HG02642 (cell line): ENCODE measurements around the gene OR2L13.
"Not testable (repeated sequence)": the region's sequence is repeated elsewhere in the genome, so short reads cannot be mapped to it uniquely, and the experiment has no call there.

Source experiments
- ATAC-seq: cut with Tn5 transposase; IDR thresholded peaks from one replicate; pipeline ENCODE4 v1.9.1; 2021; ENCODE audit warnings: mild to moderate bottlenecking; ENCODE audit not compliant: unreplicated experiment, poor library complexity

The OR2L13 gene, protein sequence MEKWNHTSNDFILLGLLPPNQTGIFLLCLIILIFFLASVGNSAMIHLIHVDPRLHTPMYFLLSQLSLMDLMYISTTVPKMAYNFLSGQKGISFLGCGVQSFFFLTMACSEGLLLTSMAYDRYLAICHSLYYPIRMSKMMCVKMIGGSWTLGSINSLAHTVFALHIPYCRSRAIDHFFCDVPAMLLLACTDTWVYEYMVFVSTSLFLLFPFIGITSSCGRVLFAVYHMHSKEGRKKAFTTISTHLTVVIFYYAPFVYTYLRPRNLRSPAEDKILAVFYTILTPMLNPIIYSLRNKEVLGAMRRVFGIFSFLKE

DNA sequence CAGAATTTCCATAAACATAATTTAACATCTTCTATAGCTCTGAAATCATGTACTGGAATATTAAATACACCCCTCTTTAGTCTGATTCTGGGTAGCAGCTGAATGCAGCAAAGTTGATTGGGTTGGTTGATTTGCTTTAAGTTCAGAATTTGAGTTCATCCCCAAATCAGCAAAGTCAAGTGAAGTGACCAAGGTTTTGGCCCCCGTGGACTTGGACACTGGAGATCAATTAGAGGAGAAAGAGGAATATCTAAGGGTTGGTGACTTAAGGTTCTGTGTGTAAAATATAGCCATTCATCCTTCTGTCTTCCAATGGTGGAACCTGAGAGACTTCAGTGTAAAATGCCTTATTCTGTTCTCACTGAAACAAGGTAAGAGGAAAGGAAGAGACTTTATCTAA, at the start of gene OR2L13:
TSS of gene OR2L13 (plus strand) at position 301 of the 400 bp plus-strand sequence. CDS start 4,192 bp downstream, outside the sequence.
- ATAC-seq, result no peak

DNA sequence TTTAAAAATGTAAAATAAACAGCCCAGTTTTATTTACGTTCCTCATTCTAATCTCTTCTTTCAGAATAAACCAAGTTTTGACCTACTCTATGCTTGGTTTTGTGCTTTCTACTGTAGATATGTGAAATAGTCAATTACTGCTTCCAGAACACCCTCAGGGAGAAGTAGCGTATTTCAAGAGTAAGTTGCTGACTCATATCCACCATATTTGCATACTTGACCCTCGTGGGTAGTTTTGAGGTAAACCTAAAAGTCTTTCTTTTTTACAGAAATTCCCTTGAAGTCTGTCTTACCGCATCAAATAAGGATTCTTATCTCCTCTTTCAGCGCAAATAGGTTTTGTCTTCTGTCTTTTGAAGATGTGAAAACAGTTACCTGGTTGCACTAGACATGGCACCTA, 49.8 kb upstream of the OR2L13 start:
- ATAC-seq, result no peak

DNA sequence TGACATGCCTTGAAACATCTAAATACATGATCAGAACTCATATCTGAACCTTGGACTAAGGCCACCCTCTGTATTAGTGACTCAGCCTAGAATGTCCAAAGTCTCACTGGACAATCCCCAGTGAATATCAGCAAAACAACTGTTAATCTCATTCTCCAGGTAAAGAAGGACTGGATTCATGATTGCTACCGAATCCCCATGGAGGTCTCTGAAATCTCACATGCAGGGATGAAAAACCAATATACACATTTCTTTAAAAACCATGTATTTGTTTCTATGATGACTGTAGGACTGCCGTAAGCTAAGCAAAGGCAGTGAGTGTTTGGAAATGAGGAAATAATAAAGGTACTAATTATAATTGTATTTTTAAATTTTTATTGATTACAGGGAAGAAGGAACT, 48.4 kb upstream of the OR2L13 start, which contains the start of gene OR2L3:
TSS of gene OR2L3 (plus strand) at position 301 of the 400 bp plus-strand sequence. CDS start 13,846 bp downstream, outside the sequence.
- no peak for ATAC-seq

DNA sequence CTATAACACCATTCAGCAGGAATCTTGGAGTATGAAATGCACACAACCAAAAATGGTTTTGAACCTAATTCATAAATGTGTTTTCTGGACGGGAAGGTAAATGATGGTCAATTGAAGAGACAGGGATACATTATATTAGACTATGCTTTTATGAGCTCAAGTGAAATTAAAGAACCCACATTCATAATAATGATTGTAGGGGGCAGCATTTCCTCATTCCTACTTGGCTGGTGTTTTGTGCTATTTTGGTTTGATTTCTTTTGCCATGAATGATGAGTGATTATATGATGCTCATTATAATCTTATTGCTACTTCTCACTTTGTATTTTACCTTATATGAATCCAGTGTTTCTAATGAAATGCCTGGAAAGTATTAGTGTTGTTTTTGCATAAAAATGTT, 48.0 kb upstream of the OR2L13 start:
- ATAC-seq, result no peak

DNA sequence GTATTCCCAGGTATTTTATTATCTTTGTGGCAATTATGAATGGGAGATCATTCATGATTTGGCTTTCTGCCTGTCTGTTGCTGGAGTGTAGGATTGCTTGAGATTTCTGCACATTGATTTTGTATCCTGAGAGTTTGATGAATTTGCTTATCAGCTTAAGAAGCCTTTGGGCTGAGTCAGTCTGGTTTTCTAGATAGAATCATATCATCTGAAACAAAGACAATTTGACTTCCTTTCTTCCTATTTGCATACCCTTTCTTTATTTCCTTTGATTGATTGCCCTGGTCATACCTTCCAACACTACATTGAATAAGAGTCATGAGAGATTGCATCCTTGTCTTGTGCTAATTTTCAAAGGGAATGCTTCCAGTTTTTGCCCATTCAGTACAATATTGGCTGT, 40.3 kb upstream of the OR2L13 start:
- no peak for ATAC-seq

DNA sequence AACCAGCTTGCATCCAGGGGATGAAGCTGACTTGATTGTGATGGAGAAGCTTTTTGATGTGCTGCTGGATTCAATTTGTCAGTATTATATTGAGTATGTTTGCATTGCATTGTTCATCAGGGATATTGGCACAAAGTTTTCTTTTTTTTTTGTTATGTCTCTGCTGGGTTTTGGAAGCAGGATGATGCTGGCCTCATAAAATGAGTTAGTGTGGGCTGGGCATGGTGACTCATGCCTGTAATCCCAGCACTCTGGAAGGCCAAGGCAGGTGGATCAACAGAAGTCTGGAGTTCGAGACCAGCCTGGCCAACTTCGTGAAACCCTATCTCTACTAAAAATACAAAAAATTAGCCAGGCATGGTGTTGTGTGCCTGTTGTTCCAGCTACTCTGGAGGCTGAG, 39.7 kb upstream of the OR2L13 start:
- ATAC-seq, result no peak

DNA sequence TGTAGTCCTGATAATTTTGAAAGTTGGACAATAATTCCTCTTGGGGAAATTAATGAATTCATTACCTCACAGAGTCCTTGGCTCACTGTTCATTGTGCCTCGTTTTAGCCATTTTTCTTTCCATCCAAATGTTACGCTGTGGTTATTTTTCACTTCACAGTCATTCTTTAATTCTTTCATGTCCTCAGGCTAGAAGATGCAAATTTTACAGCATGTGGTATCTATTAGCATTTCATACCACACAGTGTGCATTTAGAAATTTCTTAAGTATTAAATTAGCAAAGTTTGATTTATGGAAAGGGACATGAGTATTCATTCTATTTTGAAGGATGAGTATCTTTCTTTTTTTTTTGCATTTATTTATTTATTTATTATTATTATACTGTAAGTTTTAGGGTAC, 29.9 kb upstream of the OR2L13 start:
- no peak for ATAC-seq

DNA sequence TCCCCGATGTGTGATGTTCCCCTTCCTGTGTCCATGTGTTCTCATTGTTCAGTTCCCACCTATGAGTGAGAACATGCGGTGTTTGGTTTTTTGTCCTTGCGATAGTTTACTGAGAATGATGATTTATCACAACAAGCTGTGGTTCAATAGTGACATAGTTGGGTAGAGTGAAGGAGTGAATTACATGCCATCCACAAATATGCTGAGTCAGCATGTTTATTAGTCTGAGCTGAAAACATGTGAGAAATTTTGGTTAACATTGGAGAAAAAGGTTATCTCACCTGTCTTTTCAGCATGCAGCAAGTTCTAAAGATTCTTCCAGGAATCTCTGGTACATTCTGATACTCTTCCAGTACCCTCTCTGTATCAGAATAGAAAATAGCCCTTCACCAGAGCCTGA, 29.4 kb upstream of the OR2L13 start:
- no peak for ATAC-seq

DNA sequence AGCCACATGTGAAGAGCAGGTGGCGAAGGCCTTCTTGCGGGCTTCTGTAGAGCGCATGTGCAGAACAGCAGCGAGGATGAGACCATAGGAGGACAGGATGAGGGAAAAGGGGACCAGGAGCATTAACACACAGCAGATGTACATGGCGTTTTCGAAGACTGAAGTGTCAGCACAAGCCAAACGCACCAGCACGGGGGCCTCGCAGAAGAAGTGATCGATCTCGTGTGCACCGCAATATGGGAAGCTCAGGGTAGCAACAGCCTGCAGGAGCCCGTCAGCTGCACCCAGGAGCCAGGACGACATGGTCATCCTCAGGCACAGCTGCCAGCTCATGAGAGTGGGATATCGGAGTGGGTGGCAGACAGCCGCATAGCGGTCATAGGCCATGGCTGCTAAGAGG, 11.1 kb upstream of the OR2L13 start:
- ATAC-seq, result not testable (repeated sequence)

DNA sequence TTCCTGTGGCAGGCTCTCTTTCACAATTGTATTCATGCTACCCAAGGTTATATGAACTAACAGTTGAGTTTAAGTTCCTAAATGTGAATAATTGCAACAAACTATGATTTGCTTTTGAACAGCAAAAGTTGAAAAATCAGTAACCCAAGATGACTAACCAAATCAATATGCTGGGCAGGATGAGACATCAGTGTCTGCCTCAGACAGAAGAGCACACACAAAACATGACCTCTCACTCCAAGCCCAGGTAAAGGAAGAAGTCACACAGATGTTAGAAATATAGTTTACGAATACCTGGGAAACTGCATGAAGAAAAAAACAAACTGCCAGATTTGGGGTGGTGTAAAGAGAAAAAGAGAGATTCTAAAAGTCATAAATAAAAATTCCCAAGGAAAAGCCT, 3.5 kb downstream of the OR2L13 start:
- no peak for ATAC-seq

DNA sequence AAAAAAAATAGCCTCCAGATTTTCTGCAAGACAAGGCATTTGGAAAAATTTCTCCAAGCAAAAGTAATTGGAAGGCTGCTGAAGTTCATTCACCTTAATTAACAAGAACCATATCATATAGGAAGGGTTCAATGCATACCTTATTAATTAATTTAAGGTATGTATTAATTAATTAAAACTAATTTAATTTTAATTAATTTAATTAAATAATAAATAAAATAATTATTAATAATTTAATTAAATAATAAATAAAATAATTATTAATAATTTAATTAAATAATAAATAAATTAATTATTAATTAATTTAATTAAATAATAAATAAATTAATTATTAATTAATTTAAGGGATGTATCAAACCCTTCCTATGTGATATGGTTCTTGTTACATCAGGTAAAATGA, 7.9 kb downstream of the OR2L13 start:
- no peak for ATAC-seq

DNA sequence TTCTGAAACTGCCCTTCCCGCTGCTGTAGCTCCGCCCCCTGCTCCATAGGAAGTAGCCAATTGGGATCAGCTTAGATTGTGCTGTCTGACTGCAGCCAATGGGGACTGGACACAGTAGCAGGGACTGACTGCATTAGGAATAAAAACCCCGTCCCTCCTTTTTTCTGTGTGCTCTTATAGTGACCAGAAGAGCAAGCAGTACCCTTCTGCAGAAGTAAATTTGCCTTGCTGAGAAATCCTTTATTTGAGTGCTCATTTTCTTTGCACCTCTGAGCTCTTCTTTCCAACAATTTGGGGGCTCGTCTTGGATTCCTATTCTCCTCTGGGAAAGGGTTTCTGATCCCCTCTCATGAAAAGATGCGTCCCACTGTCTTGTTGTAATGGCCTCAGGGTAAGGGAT, 16.2 kb downstream of the OR2L13 start:
- ATAC-seq, result no peak

DNA sequence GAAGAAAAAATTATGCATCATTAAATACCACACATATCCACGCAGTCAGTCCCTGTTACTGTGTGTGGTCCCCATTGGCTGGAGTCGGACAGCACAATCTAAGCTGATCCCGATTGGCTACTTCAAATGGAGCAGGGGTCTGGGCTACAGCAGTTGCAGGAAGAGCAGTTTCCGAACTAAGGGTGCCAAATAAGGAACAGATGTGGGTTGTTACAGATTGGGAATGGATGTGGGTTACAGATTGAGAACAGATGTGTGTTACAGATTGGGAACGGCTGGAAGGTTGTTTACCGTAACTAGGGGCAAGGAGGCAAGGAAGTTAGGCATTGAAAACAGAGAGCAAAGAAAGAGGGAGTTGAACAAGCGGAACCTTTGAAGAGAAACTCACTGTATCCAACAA, 19.9 kb downstream of the OR2L13 start:
- no peak for ATAC-seq

DNA sequence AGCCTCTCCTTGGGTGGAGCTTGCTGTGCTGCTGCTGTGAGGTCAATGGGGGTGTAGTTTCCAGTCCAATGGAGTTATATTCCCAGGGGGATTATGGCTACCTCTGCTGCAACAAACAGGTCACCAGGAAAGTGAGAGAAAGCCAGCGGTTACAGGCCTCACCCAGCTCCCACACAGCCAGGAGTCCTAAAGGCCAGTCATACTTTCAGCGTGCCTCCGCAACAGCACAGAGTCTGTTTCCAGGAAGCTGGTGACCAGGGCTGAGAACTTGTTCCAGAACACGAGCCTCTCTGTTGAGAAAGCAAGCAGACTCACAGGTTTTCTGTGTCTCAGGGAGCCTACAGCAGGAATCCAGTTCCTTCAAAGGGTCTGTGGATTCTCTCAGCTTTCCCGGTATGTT, 32.7 kb downstream of the OR2L13 start:
- ATAC-seq, result no peak

DNA sequence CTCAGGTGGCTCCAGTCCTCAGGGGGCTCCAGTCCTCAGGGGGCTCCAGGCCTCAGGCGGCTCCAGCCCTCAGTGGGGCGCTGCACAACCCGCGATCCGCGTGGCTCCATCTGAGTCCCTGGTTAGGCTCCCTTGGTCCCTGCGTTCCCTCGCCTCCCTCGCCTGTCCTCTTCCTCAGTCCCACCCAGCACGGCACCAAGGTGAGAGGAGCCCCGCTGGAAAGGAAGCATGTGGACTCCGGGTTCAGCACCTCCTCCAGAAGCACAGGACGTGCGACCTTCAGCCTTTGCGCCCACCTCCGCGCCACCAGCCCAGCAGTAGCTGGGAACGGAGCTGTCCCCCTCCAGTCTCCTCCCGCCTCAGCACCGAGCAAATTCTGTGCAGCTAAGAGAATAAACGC, 41.8 kb downstream of the OR2L13 start:
- no peak for ATAC-seq

DNA sequence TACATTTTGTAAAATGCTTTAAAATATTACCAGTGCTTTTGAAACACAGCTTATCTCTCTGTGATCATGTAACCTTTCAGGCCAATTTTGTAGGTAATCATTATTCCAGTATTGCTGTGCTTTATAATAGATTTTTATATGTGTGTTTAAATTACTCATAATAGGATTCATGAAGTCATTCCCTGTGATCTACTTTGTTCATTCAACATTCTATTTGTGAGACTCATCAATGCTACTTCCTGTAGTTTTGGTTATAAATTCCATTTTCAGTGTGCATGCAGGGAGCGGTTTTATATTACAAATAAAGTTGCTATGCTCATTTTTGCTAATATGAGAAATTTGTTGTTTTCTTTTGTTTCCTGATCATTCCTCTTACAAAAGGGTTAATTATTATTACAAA, 45.9 kb downstream of the OR2L13 start:
- no peak for ATAC-seq

DNA sequence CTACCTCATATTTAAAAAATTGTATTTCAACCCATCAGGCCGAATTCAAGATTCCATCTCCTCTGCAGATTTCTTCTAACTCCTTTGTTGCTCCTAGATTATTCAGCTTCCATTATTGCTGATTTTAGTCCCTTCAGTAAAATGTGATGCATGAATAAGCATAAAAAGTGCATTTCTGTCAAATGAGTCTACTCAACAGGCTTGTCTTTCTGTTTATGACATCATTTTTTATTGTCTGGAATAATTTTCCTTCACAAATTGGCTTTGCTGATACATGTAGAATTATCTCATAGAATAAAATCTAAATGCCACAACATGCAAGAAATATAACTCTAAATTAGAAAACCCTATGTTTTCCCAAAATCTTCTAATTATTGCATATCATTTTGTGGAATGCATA, 48.3 kb downstream of the OR2L13 start:
- ATAC-seq, result no peak

DNA sequence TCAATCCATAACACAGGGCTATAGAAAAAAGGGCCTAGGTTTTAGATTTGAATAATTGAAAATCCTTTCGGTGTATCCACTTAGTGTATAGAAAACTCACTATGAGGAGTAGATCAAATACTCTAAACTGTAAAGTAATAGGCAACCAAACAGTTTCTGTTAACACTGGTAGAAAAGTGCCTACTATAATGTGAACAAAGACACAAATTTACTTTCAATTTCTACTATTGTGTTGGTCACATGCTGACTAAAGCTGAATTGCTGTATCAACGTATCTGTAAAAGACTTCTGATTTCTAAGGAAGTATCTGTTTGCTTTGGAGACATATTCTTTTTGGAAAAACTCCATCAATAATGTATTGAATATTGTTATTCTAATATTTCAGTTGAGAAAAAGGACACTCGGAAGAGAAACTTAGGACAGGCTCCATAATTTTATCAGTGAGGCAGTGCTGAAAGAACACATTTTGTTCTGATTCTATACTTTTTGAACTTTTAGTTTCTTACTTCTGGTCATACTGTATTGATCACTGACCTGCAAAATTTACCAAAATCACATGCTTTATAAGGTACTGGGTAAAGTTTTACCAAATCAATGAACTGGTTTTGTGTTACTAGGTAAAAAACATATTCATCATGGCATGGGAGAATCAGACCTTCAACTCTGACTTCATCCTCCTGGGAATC, 49.7 kb downstream of the OR2L13 start, which contains the start of gene OR2M5:
TSS of gene OR2M5 (plus strand) at position 636 of the 686 bp plus-strand sequence. CDS start at position 636, 0 bp downstream.
- no peak for ATAC-seq
